Stimulated activated memory B cell treated with anti-CD40 and anti-IgM and Interleukin-4, amounts not matched to agents 10 μg/mL and 1 μg/mL and 100 μg/mL, for 72 hours (primary cell): ENCODE results near the gene GPX4.

ENCODE experiments used
- ATAC-seq: fragments of 150-1000 bp; cut with Tn5 transposase; 2 replicates; pipeline ENCODE4 v1.10.0; 2021
- H3K27ac Mint-ChIP-seq: one replicate; pipeline ENCODE4 v1.8.0; 2022; ENCODE audit warnings: mild to moderate bottlenecking, mixed read lengths
- H3K27me3 Mint-ChIP-seq: one replicate; pipeline ENCODE4 v1.8.0; 2022; ENCODE audit warnings: mixed read lengths
- H3K36me3 Mint-ChIP-seq: one replicate; pipeline ENCODE4 v1.8.0; 2022; ENCODE audit warnings: mixed read lengths
- H3K4me1 Mint-ChIP-seq: one replicate; pipeline ENCODE4 v1.8.0; 2022; ENCODE audit warnings: mixed read lengths
- H3K4me3 Mint-ChIP-seq: one replicate; pipeline ENCODE4 v1.8.0; 2022; ENCODE audit warnings: mild to moderate bottlenecking, moderate library complexity, mixed read lengths
- H3K9me3 Mint-ChIP-seq: one replicate; pipeline ENCODE4 v1.8.0; 2022; ENCODE audit warnings: mixed read lengths

Gene GPX4

GRCh38 chr19:1151037-1151724 is 47.4 kb downstream of the GPX4 start:
- Mint-ChIP-seq H3K27me3 (no peaks in the 10 kb centered on the region), H3K4me3 (no peak overlapping the region), H3K36me3 (peaks cover 24% of the 10 kb centered on the region), H3K27ac (no peak overlapping the region), H3K4me1 (no peaks in the 10 kb centered on the region), H3K9me3 (no peaks in the 10 kb centered on the region)
- ATAC-seq: no peak

GRCh38 chr19:1151917-1152587 is 48.3 kb downstream of the GPX4 start:
- Mint-ChIP-seq H3K4me3 (no peak overlapping the region), H3K4me1 (no peaks in the 10 kb centered on the region), H3K36me3 (peaks cover 23% of the 10 kb centered on the region), H3K27me3 (no peaks in the 10 kb centered on the region), H3K27ac (no peak overlapping the region), H3K9me3 (no peaks in the 10 kb centered on the region)
- ATAC-seq: no peak

DNA sequence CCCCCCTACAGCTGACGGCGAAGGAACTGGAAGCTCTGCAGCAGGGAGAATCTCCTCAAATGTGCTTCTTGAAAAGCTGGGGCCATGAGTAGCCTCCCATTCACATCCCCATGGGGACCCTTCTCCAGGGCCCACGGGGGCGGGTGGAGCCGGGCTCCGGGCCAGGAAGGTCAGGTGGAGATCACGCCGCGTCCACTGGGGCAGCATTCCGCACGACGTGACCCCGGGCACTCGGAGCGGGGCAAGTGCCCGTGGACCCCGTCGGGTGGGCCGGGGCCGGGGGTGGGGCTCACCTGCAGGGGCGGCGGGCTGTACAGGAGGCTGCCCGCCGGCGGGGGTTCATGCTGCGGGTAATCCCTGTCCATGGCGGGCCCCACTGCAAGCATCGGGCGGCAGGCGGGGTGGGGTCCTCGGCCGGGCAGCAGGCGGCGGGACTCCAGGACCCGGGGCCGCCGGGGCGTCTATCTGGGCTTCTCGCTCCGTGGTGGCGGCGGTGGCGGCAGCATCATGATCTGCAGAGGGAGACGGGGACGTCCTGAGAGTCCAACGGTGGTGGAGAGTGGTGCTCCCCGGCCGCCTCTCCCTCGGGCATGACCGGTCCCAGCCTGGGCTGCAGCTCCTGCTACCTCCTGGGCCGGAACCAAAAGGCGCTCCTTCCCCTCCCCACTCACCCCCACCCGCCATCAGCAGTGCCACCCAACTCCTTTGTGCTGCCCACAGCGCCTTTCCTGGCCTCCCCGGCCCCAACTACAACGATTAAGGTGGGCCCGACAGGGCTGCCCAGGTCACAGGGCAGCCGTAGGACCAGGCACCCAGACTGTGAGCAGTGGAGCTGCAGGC is 50.3 kb downstream of the GPX4 start:
- no peaks in the 10 kb centered on the region for H3K27me3 Mint-ChIP-seq
- no peak overlapping the region for H3K4me3 Mint-ChIP-seq
- H3K27ac Mint-ChIP-seq: no peak overlapping the region
- ATAC-seq: peak; percentile 32
- H3K36me3 Mint-ChIP-seq: peaks cover 20% of the 10 kb centered on the region
- peaks cover 3% of the 10 kb centered on the region for H3K4me1 Mint-ChIP-seq
- no peaks in the 10 kb centered on the region for H3K9me3 Mint-ChIP-seq

DNA sequence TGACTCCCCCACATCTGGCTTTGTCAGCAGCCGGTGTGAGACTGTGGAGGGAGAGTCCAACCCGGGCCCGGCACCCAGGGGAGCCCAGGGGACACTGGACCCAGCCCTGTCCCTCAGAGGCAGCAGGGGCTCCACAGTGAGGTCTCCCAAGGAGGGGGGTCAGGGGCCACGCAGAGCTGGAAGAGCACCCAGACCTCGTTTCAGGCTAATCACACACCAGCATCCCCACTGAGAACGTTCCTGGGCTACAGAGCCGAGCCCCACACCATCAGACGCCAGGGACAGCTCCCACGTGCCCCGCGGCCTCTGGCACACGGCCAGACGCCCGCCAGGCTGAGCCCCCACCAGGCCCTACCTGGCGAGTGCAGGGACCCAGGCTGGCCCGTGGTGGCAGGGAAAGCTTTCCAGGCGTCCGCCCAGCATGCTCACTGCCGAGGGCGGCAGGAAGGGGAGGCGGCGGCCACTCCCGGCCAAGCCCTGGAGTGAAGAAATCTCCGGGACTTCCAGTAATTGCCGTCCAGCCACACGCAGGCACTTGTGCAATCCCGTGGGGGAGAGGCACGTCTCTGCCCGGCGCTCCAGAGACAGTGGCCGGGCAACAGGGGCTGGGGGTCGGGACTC is 51.0 kb downstream of the GPX4 start:
- no peak overlapping the region for H3K4me3 Mint-ChIP-seq
- peaks cover 13% of the 10 kb centered on the region for H3K36me3 Mint-ChIP-seq
- ATAC-seq: no peak
- H3K9me3 Mint-ChIP-seq: no peaks in the 10 kb centered on the region
- no peaks in the 10 kb centered on the region for H3K27me3 Mint-ChIP-seq
- H3K27ac Mint-ChIP-seq: no peak overlapping the region
- H3K4me1 Mint-ChIP-seq: peaks cover 4% of the 10 kb centered on the region

DNA sequence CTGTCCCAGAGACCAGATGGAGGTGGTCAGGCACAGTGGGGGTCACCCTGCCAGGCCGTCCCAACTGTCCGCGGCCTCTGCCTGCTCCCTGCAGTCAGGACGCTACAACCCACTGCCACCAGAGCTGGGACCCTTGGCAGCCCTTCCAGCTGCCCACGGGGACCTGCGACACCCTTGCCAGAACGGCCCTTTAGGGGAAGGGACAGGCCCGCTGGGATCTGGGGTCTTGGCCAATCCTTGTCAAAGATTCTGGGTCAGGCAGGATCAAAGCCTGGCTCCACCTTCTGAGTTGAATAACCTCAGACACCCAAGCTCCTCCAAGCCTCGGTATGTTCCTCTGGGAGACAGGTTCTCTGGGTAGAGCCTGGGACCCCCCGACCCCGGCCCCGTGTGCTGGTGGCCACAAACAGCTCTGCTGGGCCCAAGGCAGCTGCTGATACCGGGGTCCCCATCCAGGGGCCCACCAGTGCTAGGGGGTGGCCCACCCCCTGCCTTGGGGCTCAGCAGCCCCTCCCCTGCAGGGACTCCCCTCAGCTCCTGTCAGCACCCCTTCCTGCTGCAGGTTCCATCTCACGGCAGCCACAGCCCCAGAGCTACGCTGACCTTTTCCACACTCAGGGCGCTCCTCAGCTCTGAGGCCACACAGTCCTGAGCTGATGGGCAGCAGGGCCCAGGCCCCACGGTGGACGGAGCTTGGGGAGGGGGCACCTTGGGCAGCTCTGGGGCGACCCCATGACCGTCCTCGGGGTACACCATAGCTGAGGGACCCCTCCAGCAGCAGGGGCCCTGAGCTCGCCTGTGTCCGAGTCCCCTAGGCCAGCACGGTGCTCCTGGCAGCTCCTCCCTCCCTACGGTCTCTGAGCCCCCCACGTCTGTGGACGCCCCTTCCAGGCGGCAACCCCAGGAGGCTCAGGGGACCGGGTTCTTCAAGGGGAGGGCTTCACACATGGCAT is 51.8 kb downstream of the GPX4 start:
- peaks cover 4% of the 10 kb centered on the region for H3K4me1 Mint-ChIP-seq
- H3K27ac Mint-ChIP-seq: no peak overlapping the region
- no peaks in the 10 kb centered on the region for H3K27me3 Mint-ChIP-seq
- no peaks in the 10 kb centered on the region for H3K9me3 Mint-ChIP-seq
- ATAC-seq: no peak
- H3K4me3 Mint-ChIP-seq: no peak overlapping the region
- H3K36me3 Mint-ChIP-seq: peaks cover 13% of the 10 kb centered on the region
